ENCODE results near the gene SLC9B1. TPM values are rescaled to one million over a fixed set of nuclear protein-coding genes. Genes with fewer than 3 reads are reported as not detected.

Gene SLC9B1
- total and polyA plus RNA-seq, 2 of the 13 experiments (the other 11 are each of a cell fraction or from before 2014, with no cell fraction given): 0.17 to 0.20 TPM

DNA sequence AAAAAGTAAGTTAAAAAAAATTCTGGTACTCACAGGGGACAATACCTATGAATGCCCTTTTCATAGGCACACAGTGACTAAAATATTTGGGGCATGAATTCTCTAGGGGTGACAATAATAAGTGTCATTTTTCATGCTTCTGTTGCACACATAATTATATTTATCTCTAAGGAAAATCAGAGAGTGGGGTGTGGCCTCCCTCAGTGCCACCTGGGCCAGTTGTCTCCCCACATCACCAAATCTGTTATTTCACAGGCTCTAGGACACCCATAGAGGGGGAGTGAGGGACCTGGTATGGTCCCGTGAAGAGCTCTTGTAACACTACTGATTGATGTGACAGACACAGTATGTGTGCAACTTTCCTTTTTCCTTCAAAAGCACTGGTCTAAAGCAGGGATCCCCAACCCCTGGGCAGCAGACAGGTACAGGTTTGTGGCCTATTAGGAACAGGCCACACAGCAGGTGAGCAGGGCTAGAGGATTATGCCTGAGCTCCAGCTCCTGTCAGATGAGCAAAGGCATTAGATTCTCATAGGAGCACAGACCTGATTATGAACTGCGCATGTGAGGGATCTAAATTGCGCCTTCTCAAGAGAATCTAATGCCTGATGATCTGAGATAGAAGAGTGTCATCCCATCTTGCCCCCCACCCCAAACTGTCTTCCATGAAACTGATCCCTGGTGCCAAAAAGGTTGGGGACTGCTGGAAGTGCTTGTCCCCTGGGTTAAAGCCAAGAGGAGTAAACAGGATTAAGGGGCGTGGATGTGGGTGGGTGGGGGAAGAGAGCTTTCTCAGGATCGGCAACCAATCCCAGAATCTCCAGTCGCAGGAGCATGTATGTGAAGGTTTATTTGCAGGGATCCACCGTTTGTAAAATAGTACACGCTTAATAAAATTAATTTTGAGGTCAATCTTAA is 856 bp downstream of the SLC9B1 start:
- ChIA-PET POLR2A (interaction anchor here (1.0 to 1.1 kb wide), 2 partner anchors 57 to 191 kb away, joined by 4 to 5 read pairs; partner anchors contain the start of gene UBE2D3), CTCF (ENCODE audit: low intra/inter-chr PET ratio, low total read pairs) (no interaction called here)
- Histone ChIP-seq H3K27ac (ENCODE audit: extremely low read length, insufficient read depth, low read length) (peak overlapping the region; percentile 79), H3K4me1 (ENCODE audit: insufficient read depth, low read length) (peaks cover 11% of the 10 kb centered on the region), H3K9ac (ENCODE audit: insufficient read depth, low read depth, low read length) (peak overlapping the region; percentile 87), H2AFZ (ENCODE audit: low read length) (peak overlapping the region; percentile 93), H3K4me2 (ENCODE audit: low read depth, low read length) (peak overlapping the region; percentile 88), H3K36me3 (replicated peaks in 1 of 2; ENCODE audit: control insufficient read depth in 1 of 2, insufficient read depth in 2 of 2, low read length in 2 of 2) (no peaks in the 10 kb centered on the region), H3K79me2 (ENCODE audit: insufficient read depth, low read length) (no peaks in the 10 kb centered on the region), H3K4me3 (replicated peaks in 1 of 3; ENCODE audit: insufficient read depth in 1 of 3, low read depth in 2 of 3, low read length in 3 of 3) (peak overlapping the region; percentile 68 to 81 (median 76)), H3K9me3 (ENCODE audit: low read length) (no peaks in the 10 kb centered on the region), H3K27me3 (ENCODE audit: control insufficient read depth in 1 of 2, insufficient read depth in 2 of 2, low read length in 2 of 2) (no peaks in the 10 kb centered on the region; a peak in 1 of 5 replicates), H4K20me1 (ENCODE audit: insufficient read depth, low read length) (no peaks in the 10 kb centered on the region)
- WGBS (ENCODE audit: low lambda C conversion rate): 32% methylated on average over 8 of the region's 8 CpGs
- TF ChIP-seq, protein P1, sequence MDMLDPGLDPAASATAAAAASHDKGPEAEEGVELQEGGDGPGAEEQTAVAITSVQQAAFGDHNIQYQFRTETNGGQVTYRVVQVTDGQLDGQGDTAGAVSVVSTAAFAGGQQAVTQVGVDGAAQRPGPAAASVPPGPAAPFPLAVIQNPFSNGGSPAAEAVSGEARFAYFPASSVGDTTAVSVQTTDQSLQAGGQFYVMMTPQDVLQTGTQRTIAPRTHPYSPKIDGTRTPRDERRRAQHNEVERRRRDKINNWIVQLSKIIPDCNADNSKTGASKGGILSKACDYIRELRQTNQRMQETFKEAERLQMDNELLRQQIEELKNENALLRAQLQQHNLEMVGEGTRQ (IDR thresholded peaks at IDR 0.05; ENCODE audit: low read depth, low read length): no peak
- TF ChIP-seq, protein P1 (CRISPR knock-in tag; IDR thresholded peaks at IDR 0.05; ENCODE audit: borderline replicate concordance): 0 out of 2 replicates have a peak, but pooled peaks have one; percentile 23
- TF ChIP-seq, protein P2, sequence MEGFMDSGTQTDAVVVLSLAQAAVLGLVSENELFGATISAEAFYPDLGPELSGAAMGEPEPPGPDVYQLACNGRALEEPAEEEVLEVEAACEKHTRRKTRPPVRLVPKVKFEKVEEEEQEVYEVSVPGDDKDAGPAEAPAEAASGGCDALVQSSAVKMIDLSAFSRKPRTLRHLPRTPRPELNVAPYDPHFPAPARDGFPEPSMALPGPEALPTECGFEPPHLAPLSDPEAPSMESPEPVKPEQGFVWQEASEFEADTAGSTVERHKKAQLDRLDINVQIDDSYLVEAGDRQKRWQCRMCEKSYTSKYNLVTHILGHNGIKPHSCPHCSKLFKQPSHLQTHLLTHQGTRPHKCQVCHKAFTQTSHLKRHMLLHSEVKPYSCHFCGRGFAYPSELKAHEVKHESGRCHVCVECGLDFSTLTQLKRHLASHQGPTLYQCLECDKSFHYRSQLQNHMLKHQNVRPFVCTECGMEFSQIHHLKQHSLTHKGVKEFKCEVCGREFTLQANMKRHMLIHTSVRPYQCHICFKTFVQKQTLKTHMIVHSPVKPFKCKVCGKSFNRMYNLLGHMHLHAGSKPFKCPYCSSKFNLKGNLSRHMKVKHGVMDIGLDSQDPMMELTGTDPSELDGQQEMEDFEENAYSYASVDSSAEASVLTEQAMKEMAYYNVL (CRISPR knock-in tag; IDR thresholded peaks at IDR 0.05; ENCODE audit: borderline replicate concordance): 0 out of 2 replicates have a peak, but pooled peaks have one; percentile 4
- no peak for TF ChIP-seq ZNF713 (CRISPR knock-in tag; IDR thresholded peaks at IDR 0.05)
- no peak for TF ChIP-seq ZNF30 (CRISPR knock-in tag; IDR thresholded peaks at IDR 0.05)
- no peak for TF ChIP-seq KDM1A (CRISPR knock-in tag; IDR thresholded peaks at IDR 0.05)
- peak; percentile 14; the same call in 1 of the 2 replicates for TF ChIP-seq MEF2D (CRISPR knock-in tag; IDR thresholded peaks at IDR 0.05)
- TF ChIP-seq PAX8 (CRISPR knock-in tag; IDR thresholded peaks at IDR 0.05; ENCODE audit: borderline replicate concordance): no peak
- TF ChIP-seq ZNF672 (CRISPR knock-in tag; IDR thresholded peaks at IDR 0.05): 0 out of 2 replicates have a peak, but pooled peaks have one; percentile 3
- 0 out of 2 replicates have a peak, but pooled peaks have one; percentile 1 for TF ChIP-seq ZNF589 (CRISPR knock-in tag; conservative IDR thresholded peaks at IDR 0.05)
- TF ChIP-seq, protein P3, sequence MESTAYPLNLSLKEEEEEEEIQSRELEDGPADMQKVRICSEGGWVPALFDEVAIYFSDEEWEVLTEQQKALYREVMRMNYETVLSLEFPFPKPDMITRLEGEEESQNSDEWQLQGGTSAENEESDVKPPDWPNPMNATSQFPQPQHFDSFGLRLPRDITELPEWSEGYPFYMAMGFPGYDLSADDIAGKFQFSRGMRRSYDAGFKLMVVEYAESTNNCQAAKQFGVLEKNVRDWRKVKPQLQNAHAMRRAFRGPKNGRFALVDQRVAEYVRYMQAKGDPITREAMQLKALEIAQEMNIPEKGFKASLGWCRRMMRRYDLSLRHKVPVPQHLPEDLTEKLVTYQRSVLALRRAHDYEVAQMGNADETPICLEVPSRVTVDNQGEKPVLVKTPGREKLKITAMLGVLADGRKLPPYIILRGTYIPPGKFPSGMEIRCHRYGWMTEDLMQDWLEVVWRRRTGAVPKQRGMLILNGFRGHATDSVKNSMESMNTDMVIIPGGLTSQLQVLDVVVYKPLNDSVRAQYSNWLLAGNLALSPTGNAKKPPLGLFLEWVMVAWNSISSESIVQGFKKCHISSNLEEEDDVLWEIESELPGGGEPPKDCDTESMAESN (CRISPR knock-in tag; conservative IDR thresholded peaks at IDR 0.05): no peak
- TF ChIP-seq ZNF34 (CRISPR knock-in tag; IDR thresholded peaks at IDR 0.05; ENCODE audit: borderline replicate concordance): no peak
- intact Hi-C loops (cut with micrococcal nuclease; ENCODE audit: unreplicated experiment) (loop anchor here (2.0 to 5.0 kb wide), 2 partner anchors 192 to 516 kb away; partner anchors contain the start of genes NFKB1 and UBE2D3), in situ Hi-C loops (cut with HindIII; ENCODE audit: extremely low pct_ligation_motif_present, low pct_unique_long_range_greater_than_20kb) (loop anchor here (10.0 kb wide), 1 partner anchor 584 kb away; no protein-coding TSS in a partner anchor)
- FAIRE-seq (no peak), DNase-seq (ENCODE audit: low spot score) (peak; percentile 7), ATAC-seq (peak; percentile 56)
- TSS peak; percentile 57 for BruUV-seq (replicated peaks)
